ENCODE data around the gene DHRSX. TPM values are rescaled to one million over a fixed set of nuclear protein-coding genes. Genes with fewer than 3 reads are reported as not detected.
"Not testable (repeated sequence)": the region's sequence is repeated elsewhere in the genome, so short reads cannot be mapped to it uniquely, and the experiment has no call there.

DHRSX gene
- polyA plus RNA-seq, 10 donors: 10.2 to 14.4 (median 12.9) TPM

DNA sequence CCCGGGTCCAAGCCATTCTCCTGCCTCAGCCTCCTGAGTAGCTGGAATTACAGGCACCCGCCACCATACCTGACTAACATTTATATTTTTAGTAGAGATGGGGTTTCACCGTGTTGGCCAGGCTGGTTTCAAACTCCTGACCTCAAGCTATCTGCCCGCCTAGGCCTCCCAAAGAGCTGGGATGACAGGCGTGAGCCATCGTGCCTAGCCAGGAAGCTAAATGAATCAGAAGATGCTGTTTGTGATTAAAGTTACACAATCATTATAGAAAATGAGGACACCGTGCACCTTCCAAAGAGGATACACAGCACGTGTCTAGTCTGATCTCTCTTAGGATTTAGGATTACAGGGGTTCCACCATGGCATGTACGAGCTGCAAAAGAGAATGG is 99.6 kb downstream of the DHRSX start:
- no peak for DNase-seq

DNA sequence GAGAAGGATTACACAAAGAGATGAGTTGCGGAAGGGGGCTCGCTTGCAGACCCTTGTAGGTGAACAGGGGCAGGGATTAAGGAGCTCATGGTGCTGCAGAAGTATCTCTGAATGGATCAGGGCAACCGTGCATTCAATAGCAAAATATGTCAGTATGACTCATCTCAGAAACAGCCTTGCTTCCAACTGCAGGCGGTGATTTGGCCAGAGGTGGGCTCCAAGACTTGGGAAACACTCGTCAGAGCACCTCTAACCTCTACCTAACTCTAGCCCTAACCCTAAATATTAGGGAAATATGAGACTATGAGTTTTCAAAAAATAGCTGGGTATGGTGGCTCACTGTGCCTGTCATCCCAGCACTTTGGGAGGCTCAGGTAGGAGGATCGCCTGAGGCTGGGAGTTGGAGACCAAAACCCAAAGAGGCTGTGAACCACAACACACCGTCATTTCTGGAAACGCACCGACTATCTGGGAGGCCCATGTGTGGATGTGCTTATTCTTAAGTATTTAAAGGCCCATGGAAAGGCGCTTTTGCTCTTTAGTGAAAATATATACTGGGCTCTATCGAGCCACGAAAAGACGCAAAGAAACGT is 102.6 kb downstream of the DHRSX start:
- DNase-seq: peak in 1 of 3 donors; percentile 14

DNA sequence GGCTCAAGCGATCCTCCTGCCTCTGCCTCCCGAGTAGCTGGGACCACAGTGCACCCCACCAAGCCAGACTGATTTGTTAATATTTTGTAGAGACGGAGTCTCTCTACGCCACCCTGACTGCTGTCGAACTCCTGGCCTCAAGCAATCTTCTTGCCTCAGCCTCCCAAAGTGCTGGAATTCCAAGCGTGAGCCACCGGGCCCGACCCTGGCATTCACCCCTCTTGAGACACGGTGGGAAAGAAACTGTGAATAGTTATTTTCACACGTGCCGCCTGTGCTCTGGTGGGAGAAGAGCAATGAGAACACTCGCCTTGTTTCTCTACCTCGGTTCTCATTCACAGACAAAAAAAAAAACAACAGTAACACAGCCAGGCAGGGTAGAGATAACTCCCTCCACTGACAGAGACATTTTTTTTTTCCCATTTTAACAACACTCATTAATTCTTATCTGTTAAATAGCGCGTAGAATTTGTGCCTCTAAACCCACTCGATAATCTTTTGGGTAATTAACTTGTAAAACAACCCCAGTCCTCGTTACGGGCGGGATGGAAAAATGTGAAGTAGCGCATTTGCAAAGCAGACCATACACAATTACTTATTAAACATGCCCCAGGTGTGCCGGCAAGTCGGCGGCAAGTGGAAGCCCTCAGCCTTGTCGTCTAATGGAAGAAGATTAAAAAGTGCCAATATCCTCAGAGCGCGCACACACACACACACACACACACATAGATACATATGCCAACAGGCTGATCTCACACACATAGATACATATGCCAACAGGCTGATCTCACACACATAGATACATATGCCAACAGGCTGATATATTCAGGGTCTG is 103.3 kb downstream of the DHRSX start:
- no peak for DNase-seq

DNA sequence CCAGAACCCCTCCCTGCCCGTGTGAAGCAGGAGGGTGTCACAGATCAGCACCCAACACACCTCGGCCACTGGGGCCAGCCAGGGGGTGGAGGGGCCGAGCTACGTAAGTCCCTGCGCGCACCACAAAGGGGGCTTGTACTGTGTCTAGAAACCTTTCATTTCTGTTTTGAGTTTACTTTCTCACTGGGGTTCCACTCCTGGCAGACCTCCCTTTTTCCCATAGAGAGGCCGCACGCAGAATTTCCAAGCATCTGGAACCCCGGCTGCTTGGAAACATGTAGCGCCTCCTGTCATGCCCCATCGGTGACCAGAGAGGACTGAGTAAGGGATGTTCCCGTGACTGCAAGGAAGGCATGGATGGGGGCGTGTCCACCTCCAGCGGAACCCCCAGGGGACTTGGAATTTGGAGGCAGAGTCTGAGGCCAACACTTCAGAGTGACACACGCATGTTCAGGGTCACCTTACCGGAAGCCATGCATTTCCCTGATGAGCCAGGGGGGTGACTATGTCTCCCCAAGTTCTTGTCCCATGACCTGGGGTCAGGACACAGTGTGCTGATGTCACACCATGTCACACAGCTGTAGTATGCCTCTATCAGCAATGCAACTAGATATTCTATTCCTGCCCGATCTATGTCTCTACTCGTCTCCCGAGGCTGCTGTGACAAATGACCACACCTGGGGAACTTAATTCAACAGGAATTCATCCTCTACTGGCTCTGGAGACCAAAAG is 105.3 kb downstream of the DHRSX start:
- DNase-seq: no peak

DNA sequence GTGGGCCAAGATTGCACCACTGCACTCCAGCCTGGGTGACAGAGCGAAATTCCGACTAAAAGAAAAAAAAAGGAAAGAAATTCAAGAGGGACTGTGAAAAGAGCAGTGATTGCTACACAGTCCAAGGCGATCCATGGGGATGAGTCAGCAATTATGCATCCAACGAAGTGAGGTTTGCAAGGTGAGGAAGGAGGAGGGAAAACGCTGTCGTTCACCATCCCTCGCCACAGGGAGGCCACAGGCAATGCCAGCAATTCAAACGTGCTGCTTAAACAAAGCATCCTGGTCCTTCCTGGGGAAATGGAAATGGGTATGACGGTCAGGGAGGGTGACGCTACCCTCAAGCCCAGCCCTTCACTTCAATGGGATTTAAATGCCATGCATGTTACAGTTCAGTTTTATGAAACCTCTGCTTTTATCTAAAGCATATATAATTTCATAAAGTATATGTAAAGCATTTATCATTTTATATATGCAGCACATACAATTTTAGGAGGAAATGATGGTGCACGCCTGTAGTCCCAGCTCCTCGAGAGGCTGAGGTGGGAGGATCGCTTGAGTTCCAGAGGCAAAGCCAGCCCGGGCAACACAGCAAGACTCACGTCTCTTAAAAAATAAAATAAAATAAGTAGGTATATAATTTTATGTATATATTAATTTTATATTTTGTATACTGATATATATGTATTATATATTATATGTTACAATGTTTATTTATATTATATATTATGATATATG is 108.7 kb downstream of the DHRSX start:
- DNase-seq: peak in 1 of 3 donors; percentile 66

DNA sequence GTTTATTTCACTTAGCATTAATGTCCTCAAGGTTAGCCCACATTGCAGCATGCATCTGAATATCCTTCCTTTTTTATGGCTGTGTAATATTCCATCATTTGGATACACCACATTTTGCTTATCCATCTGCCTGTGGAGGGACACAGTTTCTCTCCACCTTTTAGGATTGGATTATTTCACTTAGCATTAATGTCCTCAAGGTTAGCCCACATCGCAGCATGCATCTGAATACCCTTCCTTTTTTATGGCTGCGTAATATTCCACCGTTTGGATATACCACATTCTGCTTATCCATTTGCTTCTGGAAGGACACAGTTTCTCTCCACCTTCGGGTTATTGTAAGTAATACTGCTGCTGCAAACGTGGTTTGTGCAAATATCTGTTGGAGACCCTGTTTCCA is 110.0 kb downstream of the DHRSX start:
- no peak for DNase-seq

DNA sequence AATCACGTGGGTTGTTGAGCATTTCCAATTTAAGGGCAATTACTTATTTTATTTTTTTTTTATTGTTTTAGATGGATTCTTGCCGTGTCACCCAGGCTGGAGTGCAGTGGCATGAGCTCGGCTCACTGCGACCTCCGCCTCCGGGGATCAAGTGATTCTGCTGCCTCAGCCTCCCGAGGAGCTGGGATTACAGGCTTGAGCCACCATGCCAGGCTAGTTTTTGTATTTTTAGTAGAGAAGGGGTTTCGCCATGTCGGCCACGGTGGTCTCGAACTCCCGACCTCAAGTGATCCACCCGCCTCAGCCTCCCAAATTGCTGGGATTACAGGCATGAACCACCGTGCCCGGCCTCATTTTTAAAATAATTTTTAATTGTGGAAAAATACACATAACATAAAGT is 111.0 kb downstream of the DHRSX start:
- not testable (repeated sequence) for DNase-seq

DNA sequence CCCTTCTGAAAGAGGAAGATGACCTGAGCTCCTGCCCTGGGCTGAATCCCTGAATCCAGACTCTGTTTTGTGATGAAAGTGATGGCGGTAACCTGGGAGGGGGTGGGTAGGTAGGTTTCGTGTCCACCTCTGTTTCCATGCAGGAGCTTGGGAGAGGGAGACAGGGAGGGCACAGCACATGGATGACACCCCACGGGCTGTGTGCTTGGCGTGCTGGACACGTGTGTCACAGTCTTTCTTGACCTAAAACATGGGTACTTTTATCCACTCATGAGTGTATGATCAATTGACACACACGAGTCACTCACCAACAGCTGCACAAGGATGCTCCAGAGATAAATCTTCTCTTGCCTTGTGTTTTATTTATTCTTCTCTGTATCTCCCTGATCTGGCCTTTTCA is 111.5 kb downstream of the DHRSX start:
- DNase-seq: no peak

DNA sequence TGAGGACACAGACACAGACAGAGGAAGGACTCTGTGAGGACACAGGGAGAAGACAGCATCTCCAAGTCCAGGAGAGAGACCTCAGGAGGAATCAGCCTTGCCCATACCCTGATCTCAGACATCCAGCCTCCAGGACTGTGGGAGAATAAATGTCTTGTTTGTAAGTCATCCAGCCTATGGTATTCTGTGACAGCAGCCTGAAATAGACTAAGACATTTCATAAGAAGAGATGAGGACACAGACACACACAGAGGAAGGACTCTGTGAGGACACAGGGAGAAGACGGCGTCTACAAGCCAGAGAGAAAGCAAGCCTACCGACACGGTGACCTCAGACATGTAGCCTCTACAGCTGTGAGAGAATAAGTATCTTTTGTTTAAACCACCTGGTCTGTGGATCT is 112.1 kb downstream of the DHRSX start:
- no peak for DNase-seq

DNA sequence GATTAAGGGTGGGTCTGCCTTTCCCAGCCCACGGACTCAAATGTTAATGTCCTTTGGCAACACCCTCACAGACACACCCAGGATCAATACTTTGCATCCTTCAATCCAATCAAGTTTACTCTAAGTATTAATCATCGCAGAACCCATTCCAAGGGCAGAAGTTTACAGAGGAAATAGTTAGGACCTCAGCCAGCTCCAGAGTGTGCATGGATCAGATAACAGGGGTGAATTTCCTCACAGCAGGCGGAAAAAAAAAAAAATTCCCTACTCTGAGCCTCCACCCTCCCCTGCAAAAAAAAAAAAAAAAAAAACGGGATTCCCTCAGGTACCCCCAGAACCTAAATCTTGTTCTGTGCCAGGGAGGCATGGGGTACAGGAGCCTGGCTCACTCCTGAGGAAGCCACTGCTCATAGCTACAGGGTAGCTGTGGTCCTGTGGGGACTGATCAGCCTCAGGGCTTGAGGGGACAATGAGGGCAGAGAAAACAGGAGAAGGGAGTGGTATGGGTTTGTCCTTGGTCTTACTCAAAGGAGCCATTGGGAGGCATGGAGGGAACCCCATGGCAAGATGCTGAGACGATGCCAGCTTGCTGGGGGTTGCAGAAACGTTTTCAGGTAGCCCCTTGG is 113.0 kb downstream of the DHRSX start:
- DNase-seq: no peak

DNA sequence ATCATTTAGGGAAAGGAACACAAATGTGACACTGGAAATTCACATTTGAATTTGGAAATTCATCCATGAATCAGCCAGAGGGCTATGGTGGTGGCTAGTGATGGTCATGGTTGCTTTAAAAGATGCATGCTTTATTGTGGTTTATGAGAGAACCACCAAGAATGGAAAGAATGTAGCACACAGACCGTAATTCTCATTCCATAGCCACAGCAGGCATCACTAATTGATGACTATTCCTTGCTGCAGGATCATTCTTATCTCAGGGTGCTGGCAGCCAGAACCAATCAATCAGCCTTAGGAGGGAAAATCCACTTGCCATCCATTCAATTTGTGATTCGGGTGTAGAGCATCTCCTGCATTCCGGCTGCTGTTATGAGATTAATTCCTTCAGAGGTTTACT is 115.6 kb downstream of the DHRSX start:
- peak in 1 of 3 donors; percentile 66 for DNase-seq

DNA sequence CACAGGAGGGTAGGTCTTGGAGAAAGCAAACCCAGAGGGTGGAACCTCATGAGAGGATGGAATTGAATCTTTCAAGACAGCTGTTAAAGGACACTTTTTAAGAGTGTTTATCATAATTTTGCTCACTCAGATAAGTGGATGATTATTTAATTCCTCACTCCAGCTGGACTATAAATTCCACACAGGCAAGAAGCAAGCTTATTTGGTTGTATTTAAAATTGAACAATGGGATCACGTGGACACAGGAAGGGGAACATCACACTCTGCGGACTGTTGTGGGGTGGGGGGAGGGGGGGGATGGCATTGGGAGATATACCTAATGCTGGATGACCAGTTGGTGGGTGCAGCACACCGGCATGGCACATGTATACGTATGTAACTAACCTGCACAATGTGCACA is 116.3 kb downstream of the DHRSX start:
- no peak for DNase-seq

DNA sequence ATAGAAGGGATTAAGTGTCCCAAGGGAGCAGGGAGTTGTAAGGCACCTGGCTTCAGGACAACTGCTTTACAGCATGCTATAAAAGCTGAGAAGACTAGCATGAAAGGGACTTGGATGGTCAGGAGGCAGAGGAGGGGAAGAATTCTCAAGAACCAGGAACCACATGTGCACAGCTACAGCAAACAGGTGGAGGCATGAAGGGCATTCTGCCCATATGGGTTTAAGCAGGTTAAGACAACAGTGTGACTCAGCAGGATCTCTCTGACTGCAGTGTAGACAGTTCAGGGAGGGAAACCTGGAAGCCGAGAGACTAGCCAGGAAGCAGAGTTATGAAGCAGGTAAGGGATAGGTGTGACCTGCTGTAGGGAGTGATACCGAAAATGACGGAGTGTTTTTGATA is 117.0 kb downstream of the DHRSX start:
- DNase-seq: no peak

DNA sequence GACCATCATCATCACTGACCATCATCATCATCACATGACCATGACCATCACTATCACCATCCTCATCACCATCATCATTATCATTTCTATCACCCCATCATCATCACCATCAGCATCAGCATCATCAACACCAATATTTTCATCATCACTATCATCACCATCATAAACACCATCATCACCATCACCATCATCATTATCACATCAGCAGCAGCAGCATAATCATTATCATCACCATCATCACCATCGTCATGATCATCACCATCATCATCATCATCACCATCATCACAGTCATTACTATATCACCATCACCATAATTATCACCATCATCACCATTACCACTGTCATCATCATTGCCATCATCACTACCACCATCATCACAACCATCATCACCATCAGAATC is 117.6 kb downstream of the DHRSX start:
- DNase-seq: no peak

DNA sequence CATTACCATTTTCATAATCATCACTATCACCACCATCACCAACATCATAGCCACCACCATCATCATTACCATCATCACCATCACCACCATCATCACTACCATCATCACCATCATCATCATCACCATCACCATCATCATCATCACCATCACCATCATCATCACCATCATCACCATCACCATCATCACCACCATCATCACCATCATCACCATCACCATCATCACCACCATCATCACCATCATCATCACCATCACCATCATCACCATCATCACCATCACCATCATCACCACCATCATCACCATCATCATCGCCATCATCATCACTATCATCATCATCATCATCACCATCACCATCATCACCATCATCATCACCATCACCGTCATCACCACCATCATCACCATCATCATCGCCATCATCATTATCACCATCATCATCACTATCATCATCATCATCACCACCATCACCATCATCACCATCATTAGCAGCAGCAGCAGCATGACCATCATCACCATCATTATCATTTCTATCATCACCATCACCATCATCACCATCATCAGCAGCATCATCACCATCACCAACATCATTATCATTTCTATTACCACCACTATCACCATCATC is 118.2 kb downstream of the DHRSX start:
- DNase-seq: not testable (repeated sequence)

DNA sequence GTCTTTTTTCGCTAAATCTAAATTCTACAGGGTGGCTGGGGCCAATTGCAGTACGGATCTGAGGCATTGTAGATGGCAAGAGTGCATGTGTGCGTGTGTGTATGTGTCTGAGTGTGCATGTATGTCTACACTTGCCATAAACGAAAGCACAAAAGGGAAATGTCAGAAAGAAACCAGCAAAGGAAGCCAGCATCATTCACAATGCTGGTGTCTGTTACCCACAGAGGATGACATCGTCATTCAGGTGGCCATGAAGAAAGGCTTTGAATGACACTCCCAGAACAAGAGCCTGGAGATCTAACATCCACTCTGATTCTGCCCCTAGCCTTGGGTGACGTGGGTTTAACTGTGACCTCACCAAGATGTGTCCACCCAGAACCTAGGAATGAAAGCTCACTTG is 124.6 kb downstream of the DHRSX start:
- DNase-seq: no peak

DNA sequence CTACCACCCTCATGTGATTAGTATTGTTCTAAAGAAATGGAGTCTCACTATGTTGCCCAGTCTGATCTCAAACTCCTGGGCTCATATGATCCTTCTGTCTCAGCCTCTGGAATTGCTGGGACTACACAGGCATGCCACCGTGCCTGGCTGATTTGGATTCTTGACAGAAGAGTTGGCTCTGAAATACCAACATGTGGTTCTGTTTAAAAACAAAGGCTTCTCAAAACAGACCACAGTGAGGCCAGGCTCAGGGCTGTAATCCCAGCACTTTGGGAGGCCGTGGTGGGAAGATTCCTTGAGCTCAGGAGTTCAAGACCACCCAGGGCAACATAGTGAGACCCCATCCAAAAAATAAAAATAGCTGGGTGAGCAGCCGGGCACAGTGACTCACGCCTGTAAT is 126.7 kb downstream of the DHRSX start:
- DNase-seq: peak in 2 of 3 donors; percentile 26 to 43

DNA sequence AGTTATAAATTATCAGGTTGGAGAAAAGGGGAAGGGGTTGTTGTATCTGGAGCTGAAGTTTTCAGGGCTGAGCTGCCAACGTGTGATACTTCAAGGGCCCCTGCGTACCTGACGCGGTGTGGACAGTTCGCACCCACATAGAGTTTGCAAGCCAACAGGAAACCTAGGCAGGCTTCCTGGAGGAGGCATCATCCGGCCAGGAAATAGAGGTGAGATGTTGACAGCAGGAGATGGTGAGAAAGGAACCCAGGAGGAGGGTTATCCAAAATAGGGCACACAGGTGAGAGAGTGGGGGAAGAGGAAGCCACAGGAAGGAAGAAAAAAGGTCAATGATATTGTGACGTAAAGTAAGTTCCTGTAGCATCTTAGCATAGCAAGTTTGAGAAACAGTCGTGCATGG is 127.2 kb downstream of the DHRSX start:
- no peak for DNase-seq

DNA sequence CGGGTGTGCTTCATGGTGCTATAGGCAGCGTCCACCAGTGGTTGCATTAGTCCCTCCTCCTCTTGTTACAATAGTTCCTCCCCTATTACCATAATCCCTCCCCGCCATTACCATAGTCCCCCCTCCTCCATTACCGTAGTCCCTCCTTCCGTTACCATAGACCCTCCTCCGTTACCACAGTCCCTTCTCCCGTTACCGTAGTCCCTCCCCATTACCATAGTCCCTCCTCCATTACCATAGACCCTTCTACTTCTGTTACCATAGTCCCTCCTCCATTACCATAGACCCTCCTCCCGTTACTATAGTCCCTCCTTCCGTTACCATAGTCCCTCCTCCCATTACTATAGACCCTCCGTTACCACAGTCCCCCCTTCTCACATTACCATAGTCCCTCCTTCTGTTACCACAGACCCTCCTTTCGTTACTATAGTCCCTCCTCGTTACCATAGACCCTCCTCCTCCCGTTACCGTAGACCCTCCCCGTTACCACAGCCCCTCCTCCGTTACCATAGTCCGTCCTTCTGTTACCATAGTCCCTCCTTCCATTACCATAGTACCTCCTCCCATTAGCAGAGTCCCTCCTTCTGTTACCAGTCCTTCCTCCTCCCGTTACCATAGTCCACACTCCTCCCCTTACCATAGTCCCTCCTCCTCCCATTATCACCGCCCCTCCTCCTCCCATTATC is 129.6 kb downstream of the DHRSX start:
- no peak for DNase-seq

DNA sequence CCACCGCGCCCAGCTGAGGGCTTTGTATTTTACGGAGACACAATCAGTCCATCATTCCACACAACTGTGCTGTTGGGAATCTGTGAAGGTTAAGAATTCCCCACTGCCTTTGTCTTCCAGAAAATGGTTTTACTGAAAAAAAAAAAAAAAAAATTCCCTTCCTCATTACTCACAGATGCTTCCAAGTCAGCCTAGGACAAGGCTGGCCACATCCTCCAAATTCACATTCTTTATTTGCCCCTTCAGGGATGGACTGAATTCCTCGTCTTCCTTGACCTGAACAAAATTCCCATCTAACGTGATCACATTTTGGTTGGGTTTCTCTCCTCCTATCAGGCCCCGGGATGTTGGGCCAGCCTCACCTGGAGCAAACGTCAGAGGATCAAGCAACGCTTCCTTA is 130.3 kb downstream of the DHRSX start:
- DNase-seq: peak in 1 of 3 donors; percentile 45

DNA sequence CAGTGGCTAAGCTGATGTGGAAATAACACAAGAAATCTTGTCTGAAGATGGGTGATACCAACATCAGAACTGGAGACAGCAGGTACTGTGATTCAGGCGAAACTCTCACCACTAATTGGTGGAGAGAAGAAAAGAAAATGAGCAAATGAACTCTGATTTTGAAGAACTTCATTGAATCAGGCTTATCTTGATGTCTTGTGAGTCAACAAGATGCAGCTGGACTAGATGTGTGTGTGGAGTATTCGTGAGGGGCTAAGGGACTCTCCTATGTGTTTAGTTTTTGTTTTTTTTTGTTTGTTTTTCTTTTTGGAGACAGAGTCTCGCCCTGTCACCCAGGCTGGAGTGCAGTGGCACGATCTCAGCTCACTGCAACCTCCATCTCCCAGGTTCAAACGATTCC is 131.6 kb downstream of the DHRSX start:
- DNase-seq: no peak

All from muscle of back (tissue), 11 donors.